Gastrocnemius medialis (tissue), 4 donors: ENCODE measurements around the gene KRT38. TPM values are rescaled to one million over a fixed set of nuclear protein-coding genes. Genes with fewer than 3 reads are reported as not detected.

Experiments used
- ATAC-seq, 2 donors: fragments of 150-250 bp; one replicate each; pipeline ENCODE4 v1.9.1; 2016
- DNase-seq, 2 donors: peaks; one replicate each; pipeline ENCODE4 v3.0.0-alpha.2; 2019
- H3K27ac ChIP-seq, 4 donors: fragments of 200-600 bp; sonication (generic); 1 replicate in 1 of 4; 2 replicates in 3 of 4; pipeline ENCODE4 v1.5.1; 2016 to 2018; ENCODE audit warnings: mild to moderate bottlenecking in 2 of 4, moderate library complexity in 1 of 4
- H3K27me3 ChIP-seq, 3 donors: fragments of 200-600 bp; sonication (generic) in 2 of 3; 1 replicate in 1 of 3; 2 replicates in 2 of 3; pipeline versions ENCODE4 v1.5.1 to v1.6.0; 2016 to 2019; ENCODE audit warnings: mild to moderate bottlenecking in 1 of 3, moderate library complexity in 1 of 3
- H3K36me3 ChIP-seq, 2 donors: fragments of 200-600 bp; sonication (generic) in 1 of 2; one replicate each; pipeline ENCODE4 v1.5.1; 2017 to 2018
- H3K4me1 ChIP-seq, 2 donors: fragments of 200-600 bp; sonication (generic) in 1 of 2; one replicate each; pipeline ENCODE4 v1.5.1; 2016 to 2017; ENCODE audit warnings: mild to moderate bottlenecking in 2 of 2
- H3K4me3 ChIP-seq, 4 donors: fragments of 200-600 bp; sonication (generic) in 3 of 4; 1 replicate in 1 of 4; 2 replicates in 3 of 4; pipeline ENCODE4 v1.5.1; 2016 to 2019; ENCODE audit warnings: mild to moderate bottlenecking in 2 of 4
- H3K9me3 ChIP-seq, 3 donors: fragments of 200-600 bp; sonication (generic) in 2 of 3; 1 replicate in 1 of 3; 2 replicates in 2 of 3; pipeline ENCODE4 v1.5.1; 2016 to 2019
- CTCF ChIP-seq, 5 experiments: fragments of 450-650 bp in 3 of 5; fragments of 200-600 bp in 2 of 5; sonication (generic) in 2 of 5; IDR thresholded peaks in 4 of 5; conservative IDR thresholded peaks in 1 of 5; 1 replicate in 4 of 5; 2 replicates in 1 of 5; pipeline ENCODE4 v1.5.1; 2016 to 2019; ENCODE audit warnings: antibody characterized with exemption in 5 of 5, mild to moderate bottlenecking in 3 of 5, moderate library complexity in 3 of 5
- POLR2A ChIP-seq, 2 donors: fragments of 450-650 bp; IDR thresholded peaks; one replicate each; pipeline ENCODE4 v1.6.1; 2017; ENCODE audit warnings: antibody characterized with exemption in 2 of 2, mild to moderate bottlenecking in 2 of 2, moderate library complexity in 2 of 2
- in situ Hi-C, 4 donors: fragments of 200-750 bp; cut with MboI; loops; one replicate each; pipeline versions ENCODE4 v1.15.0 to v1.8.0; 2017; ENCODE audit warnings: low sequenced_read_pairs in 4 of 4
- intact Hi-C: fragments of 100-400 bp; cut with DNase I; formaldehyde crosslinking; loops from one replicate; pipeline ENCODE4 v1.15.1; 2023; ENCODE audit warnings: low total_unique reads
- total RNA-seq, 4 donors: library from RNA; depleted of rRNA; stranded (reverse); fragments of >200 nt; gene quantifications; one replicate each; pipeline versions ENCODE4 v1.1.0 to v1.2.3, GENCODE V29; 2016

KRT38 gene
- total RNA-seq, 4 donors from 2014 or later: not detected

- ATAC-seq: no peak
- Histone ChIP-seq H3K27ac (no peak overlapping the region), H3K9me3 (no peaks in the 10 kb centered on the region), H3K36me3 (no peaks in the 10 kb centered on the region), H3K4me3 (no peak overlapping the region), H3K4me1 (no peaks in the 10 kb centered on the region), H3K27me3 (no peaks in the 10 kb centered on the region)
- DNase-seq: no peak
- intact Hi-C loops (no loop called here), in situ Hi-C loops (no loop called here)
- TF ChIP-seq CTCF (IDR thresholded peaks at IDR 0.05 in 4 of 5, conservative IDR thresholded peaks at IDR 0.05 in 1 of 5) (no peak), POLR2A (IDR thresholded peaks at IDR 0.05) (no peak)
Measured at GRCh38 chr17:41455236-41455635, 14.5 kb upstream of the KRT38 start.

GRCh38 chr17:41453066-41453465 is 12.3 kb upstream of the KRT38 start:
- H3K27me3 ChIP-seq: no peaks in the 10 kb centered on the region
- H3K36me3 ChIP-seq: no peaks in the 10 kb centered on the region
- ATAC-seq (no peak), DNase-seq (no peak)
- no peaks in the 10 kb centered on the region for H3K9me3 ChIP-seq
- no peak overlapping the region for H3K27ac ChIP-seq
- TF ChIP-seq POLR2A (IDR thresholded peaks at IDR 0.05) (no peak), CTCF (IDR thresholded peaks at IDR 0.05 in 4 of 5, conservative IDR thresholded peaks at IDR 0.05 in 1 of 5) (no peak)
- in situ Hi-C loops: no loop called here
- H3K4me1 ChIP-seq: no peaks in the 10 kb centered on the region
- no peak overlapping the region for H3K4me3 ChIP-seq
- intact Hi-C loops: no loop called here

- no peak overlapping the region for H3K4me3 ChIP-seq
- H3K4me1 ChIP-seq: no peaks in the 10 kb centered on the region
- H3K36me3 ChIP-seq: no peaks in the 10 kb centered on the region
- H3K9me3 ChIP-seq: no peaks in the 10 kb centered on the region
- in situ Hi-C loops: no loop called here
- no peak overlapping the region for H3K27ac ChIP-seq
- intact Hi-C loops: no loop called here
- ATAC-seq (no peak), DNase-seq (no peak)
- TF ChIP-seq POLR2A (IDR thresholded peaks at IDR 0.05): no peak
- H3K27me3 ChIP-seq: no peaks in the 10 kb centered on the region
Measured at GRCh38 chr17:41452281-41452680, 11.5 kb upstream of the KRT38 start.

GRCh38 chr17:41451154-41451728 is 10.5 kb upstream of the KRT38 start:
- no peak for DNase-seq
- Histone ChIP-seq H3K36me3 (no peaks in the 10 kb centered on the region), H3K4me1 (no peaks in the 10 kb centered on the region), H3K27me3 (no peaks in the 10 kb centered on the region), H3K4me3 (no peak overlapping the region), H3K9me3 (no peaks in the 10 kb centered on the region), H3K27ac (no peak overlapping the region)
- intact Hi-C loops: no loop called here
- in situ Hi-C loops: no loop called here
- ATAC-seq: no peak
- no peak for TF ChIP-seq POLR2A (IDR thresholded peaks at IDR 0.05)

- H3K27me3 ChIP-seq: no peaks in the 10 kb centered on the region
- in situ Hi-C loops: no loop called here
Measured at GRCh38 chr17:41449008-41449407, 8.2 kb upstream of the KRT38 start.

More at GRCh38 chr17:41449008-41449407, 8.2 kb upstream of the KRT38 start:
- ATAC-seq (no peak), DNase-seq (no peak)
- H3K4me3 ChIP-seq: no peak overlapping the region
- H3K27ac ChIP-seq: no peak overlapping the region
- TF ChIP-seq POLR2A (IDR thresholded peaks at IDR 0.05) (no peak), CTCF (IDR thresholded peaks at IDR 0.05 in 4 of 5, conservative IDR thresholded peaks at IDR 0.05 in 1 of 5) (no peak)
- H3K36me3 ChIP-seq: no peaks in the 10 kb centered on the region
- no peaks in the 10 kb centered on the region for H3K4me1 ChIP-seq
- no peaks in the 10 kb centered on the region for H3K9me3 ChIP-seq
- intact Hi-C loops: no loop called here
